H9 (cell line): Measurements from ENCODE around the gene JARID2. TPM values are rescaled to one million over a fixed set of nuclear protein-coding genes. Genes with fewer than 3 reads are reported as not detected.

Experiments used
- DNase-seq: peaks from one replicate; pipeline ENCODE4 v3.0.0-alpha.2; 2017
- H2AFZ ChIP-seq: one replicate; pipeline ENCODE4 v1.6.1; 2013; ENCODE audit warnings: mild to moderate bottlenecking, low read length, control low read depth, moderate library complexity
- H2AK5ac ChIP-seq: 2 replicates; pipeline ENCODE4 v1.6.1; 2013; ENCODE audit warnings: low read length, control low read depth, mixed read lengths; ENCODE audit not compliant: insufficient read length
- H2BK120ac ChIP-seq: one replicate; pipeline ENCODE4 v1.6.1; 2013; ENCODE audit warnings: low read depth, mild to moderate bottlenecking, low read length, control low read depth, inconsistent platforms; ENCODE audit not compliant: poor library complexity, severe bottlenecking
- H2BK12ac ChIP-seq: 2 replicates; pipeline ENCODE4 v1.6.1; 2013; ENCODE audit warnings: low read length, control low read depth, mixed read lengths, low read depth; ENCODE audit not compliant: insufficient read length
- H2BK15ac ChIP-seq: 2 replicates; pipeline ENCODE4 v1.6.1; 2013; ENCODE audit warnings: low read depth, low read length, control low read depth
- H2BK20ac ChIP-seq: one replicate; pipeline ENCODE4 v1.6.1; 2013; ENCODE audit warnings: low read depth, mild to moderate bottlenecking, low read length, control low read depth, inconsistent platforms; ENCODE audit not compliant: poor library complexity, severe bottlenecking
- H2BK5ac ChIP-seq: 2 replicates; pipeline ENCODE4 v1.6.1; 2013; ENCODE audit warnings: low read length, control low read depth, mixed read lengths; ENCODE audit not compliant: insufficient read length
- H3K14ac ChIP-seq: 2 replicates; pipeline ENCODE4 v1.6.1; 2013; ENCODE audit warnings: low read length, control low read depth; ENCODE audit not compliant: insufficient read depth
- H3K18ac ChIP-seq: 2 replicates; pipeline ENCODE4 v1.6.1; 2013; ENCODE audit warnings: low read depth, mild to moderate bottlenecking, mixed read lengths, low read length, control low read depth; ENCODE audit not compliant: insufficient read length
- H3K23ac ChIP-seq: 2 replicates; pipeline ENCODE4 v1.6.1; 2013; ENCODE audit warnings: low read length, control low read depth, mixed read lengths, low read depth; ENCODE audit not compliant: insufficient read length
- H3K23me2 ChIP-seq: 2 replicates; pipeline ENCODE4 v1.6.1; 2013; ENCODE audit warnings: low read depth, mild to moderate bottlenecking, mixed read lengths, low read length, control low read depth; ENCODE audit not compliant: insufficient read length, poor library complexity, severe bottlenecking
- H3K27ac ChIP-seq: 2 replicates; pipeline ENCODE4 v1.5.1; 2013; ENCODE audit warnings: low read length, control low read depth, mixed read lengths, low read depth; ENCODE audit not compliant: insufficient read length
- H3K27me3 ChIP-seq: 2 replicates; pipeline ENCODE4 v1.6.1; 2013; ENCODE audit warnings: low read length, control low read depth, inconsistent platforms; ENCODE audit not compliant: insufficient read depth
- H3K4ac ChIP-seq: 2 replicates; pipeline ENCODE4 v1.6.1; 2013; ENCODE audit warnings: low read depth, mild to moderate bottlenecking, control low read depth, inconsistent platforms, low read length, moderate library complexity
- H3K4me1 ChIP-seq: 2 replicates; pipeline ENCODE4 v1.6.1; 2013; ENCODE audit warnings: low read length, control low read depth, inconsistent platforms; ENCODE audit not compliant: insufficient read depth
- H3K4me2 ChIP-seq: 2 replicates; pipeline ENCODE4 v1.6.1; 2013; ENCODE audit warnings: low read length, control low read depth, mixed read lengths; ENCODE audit not compliant: insufficient read length, insufficient read depth
- H3K56ac ChIP-seq: 2 replicates; pipeline ENCODE4 v1.6.1; 2013; ENCODE audit warnings: low read depth, mild to moderate bottlenecking, mixed read lengths, low read length, control low read depth; ENCODE audit not compliant: insufficient read length
- H3K79me1 ChIP-seq: 2 replicates; pipeline ENCODE4 v1.6.1; 2013; ENCODE audit warnings: low read depth, mild to moderate bottlenecking, moderate library complexity, low read length, control low read depth, inconsistent platforms; ENCODE audit not compliant: insufficient read depth, poor library complexity, severe bottlenecking
- H3K79me2 ChIP-seq: 2 replicates; pipeline ENCODE4 v1.6.1; 2013; ENCODE audit warnings: low read length, control low read depth, inconsistent platforms; ENCODE audit not compliant: insufficient read depth
- H3K9ac ChIP-seq: 2 replicates; pipeline ENCODE4 v1.6.1; 2013; ENCODE audit warnings: low read length, control low read depth, mixed read lengths; ENCODE audit not compliant: insufficient read length; ENCODE audit errors: extremely low read depth
- H3K9me3 ChIP-seq: one replicate; pipeline ENCODE4 v1.6.1; 2013; ENCODE audit warnings: low read depth, low read length, inconsistent platforms; ENCODE audit not compliant: control insufficient read depth
- H3T11ph ChIP-seq: one replicate; pipeline ENCODE4 v1.6.1; 2013; ENCODE audit warnings: mild to moderate bottlenecking, low read length, control low read depth, inconsistent platforms
- H4K20me1 ChIP-seq: one replicate; pipeline ENCODE4 v1.6.1; 2013; ENCODE audit not compliant: control insufficient read depth, insufficient read length, insufficient read depth
- H4K5ac ChIP-seq: 2 replicates; pipeline ENCODE4 v1.6.1; 2013; ENCODE audit warnings: low read depth, mild to moderate bottlenecking, mixed read lengths, low read length, control low read depth; ENCODE audit not compliant: insufficient read length
- H4K8ac ChIP-seq: replicated peaks from 2 replicates; pipeline ENCODE4 v1.6.1; 2013; ENCODE audit warnings: low read length, control low read depth, mixed read lengths, low read depth; ENCODE audit not compliant: insufficient read length
- H4K91ac ChIP-seq: 2 replicates; pipeline ENCODE4 v1.6.1; 2013; ENCODE audit warnings: low read depth, mild to moderate bottlenecking, moderate library complexity, mixed read lengths, low read length, control low read depth; ENCODE audit not compliant: insufficient read length
- H3K27ac Mint-ChIP-seq, 3 experiments: 2 replicates in 2 of 3; 3 replicates in 1 of 3; pipeline ENCODE4 v1.8.0; 2020 to 2021; ENCODE audit warnings: mixed read lengths in 3 of 3, mild to moderate bottlenecking in 1 of 3, moderate library complexity in 1 of 3
- H3K27me3 Mint-ChIP-seq: 2 replicates; pipeline ENCODE4 v1.8.0; 2021; ENCODE audit warnings: low read depth, mild to moderate bottlenecking, moderate library complexity, mixed read lengths
- H3K36me3 Mint-ChIP-seq, 3 experiments: 2 replicates in 2 of 3; 3 replicates in 1 of 3; pipeline ENCODE4 v1.8.0; 2020 to 2021; ENCODE audit warnings: low read depth in 3 of 3, mixed read lengths in 3 of 3; ENCODE audit not compliant: insufficient read depth in 1 of 3
- H3K4me1 Mint-ChIP-seq, 2 experiments: 2 replicates each; pipeline ENCODE4 v1.8.0; 2020; ENCODE audit warnings: mixed read lengths in 2 of 2
- H3K4me3 Mint-ChIP-seq, 2 experiments: 2 replicates in 1 of 2; 3 replicates in 1 of 2; pipeline ENCODE4 v1.8.0; 2020 to 2021; ENCODE audit warnings: mild to moderate bottlenecking in 2 of 2, mixed read lengths in 2 of 2, moderate library complexity in 1 of 2
- H3K9me3 Mint-ChIP-seq, 2 experiments: 2 replicates in 1 of 2; 3 replicates in 1 of 2; pipeline ENCODE4 v1.8.0; 2020; ENCODE audit warnings: mild to moderate bottlenecking in 2 of 2, mixed read lengths in 2 of 2, moderate library complexity in 1 of 2
- CTCF ChIP-seq: fragments of 200-600 bp; sonication (generic); conservative IDR thresholded peaks from 3 replicates; pipeline ENCODE4 v1.8.0; 2021; ENCODE audit warnings: antibody characterized with exemption, mild to moderate bottlenecking
- WGBS: extraction: QIAGEN DNeasy Blood & Tissue Kit; methylation state at CpG from one replicate; pipeline ENCODE4 v1.1.7; 2013; ENCODE audit warnings: missing lambda C conversion rate, low lambda C conversion rate, mixed read lengths; ENCODE audit not compliant: insufficient read length; ENCODE audit errors: extremely low coverage; 5-methylcytosine and 5-hydroxymethylcytosine counted together
- total RNA-seq: library from RNA; stranded (reverse); gene quantifications from 2 replicates; pipeline ENCODE4 v1.2.1, GENCODE V29; 2021

Gene JARID2
- total RNA-seq, 1 experiment from 2014 or later = 174 TPM

DNA sequence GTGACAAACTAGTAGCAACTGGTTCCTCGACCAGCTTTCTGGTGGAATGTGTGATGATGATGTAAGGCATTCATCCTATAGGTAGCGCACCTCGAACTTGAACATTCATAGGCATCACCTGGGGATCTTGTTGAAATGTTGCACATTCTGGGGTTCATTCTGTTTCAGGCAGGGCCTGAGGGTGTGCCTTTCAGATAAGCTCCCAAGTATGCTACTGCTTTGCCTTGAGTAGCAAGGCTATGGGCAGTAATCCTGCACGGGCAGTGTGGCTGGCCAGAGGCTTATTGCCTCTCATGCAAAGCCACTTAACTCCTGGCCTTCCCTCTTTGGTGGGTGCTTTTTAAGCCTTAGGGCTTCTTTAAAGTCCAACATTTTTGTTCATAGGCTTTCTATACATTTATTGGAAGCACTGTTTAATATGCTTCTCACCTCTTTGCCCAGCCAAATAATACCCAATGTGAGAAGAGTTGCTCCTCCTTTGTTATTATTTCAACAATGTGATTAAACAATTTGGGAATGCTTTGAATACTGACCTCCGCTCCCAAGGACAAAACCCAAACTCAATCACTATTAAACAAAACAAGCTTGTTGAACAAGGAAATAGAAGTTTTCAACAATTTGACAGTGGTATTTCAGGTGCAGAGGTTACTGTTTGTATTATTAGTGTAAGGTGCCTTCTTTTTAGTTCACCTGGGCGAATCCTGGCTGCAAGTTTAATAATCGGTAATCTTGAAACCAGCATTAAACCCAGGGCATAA, 57.5 kb downstream of the JARID2 start:
- Histone ChIP-seq H3K56ac (no peak overlapping the region), H4K8ac (no peak overlapping the region), H3T11ph (no peak overlapping the region), H3K79me1 (no peaks in the 10 kb centered on the region), H2BK5ac (no peak overlapping the region), H3K23me2 (no peaks in the 10 kb centered on the region), H3K14ac (no peak overlapping the region), H2BK12ac (no peak overlapping the region), H2BK20ac (no peak overlapping the region), H2AK5ac (no peak overlapping the region), H2BK15ac (no peak overlapping the region), H3K9me3 (no peaks in the 10 kb centered on the region), H3K4me1 (peaks cover 27% of the 10 kb centered on the region; the same call in 1 of the 2 replicates), H3K27me3 (no peaks in the 10 kb centered on the region), H3K9ac (no peak overlapping the region), H3K4me2 (no peak overlapping the region), H2BK120ac (no peak overlapping the region), H3K27ac (no peak overlapping the region), H3K18ac (no peak overlapping the region), H4K20me1 (peaks cover 2% of the 10 kb centered on the region), H3K23ac (no peak overlapping the region), H2AFZ (no peak overlapping the region), H4K5ac (no peak overlapping the region), H3K79me2 (peaks cover 92% of the 10 kb centered on the region), H3K4ac (no peak overlapping the region), H4K91ac (no peak overlapping the region)
- H3K36me3 Mint-ChIP-seq = peaks cover 0 to 15% (median 8%) of the 10 kb centered on the region in 3 experiments; a peak in 3 of 7 replicates
- no peak for TF ChIP-seq CTCF
- no CpG with 5 or more reads among the region's 7 CpGs for WGBS
- no peak for DNase-seq
- H3K4me3 Mint-ChIP-seq = no peak overlapping the region
- no peaks in the 10 kb centered on the region for H3K27me3 Mint-ChIP-seq
- no peaks in the 10 kb centered on the region for H3K9me3 Mint-ChIP-seq
- peak overlapping the region in 1 of 3 experiments; percentile 45; a peak in 2 of 7 replicates for H3K27ac Mint-ChIP-seq
- H3K4me1 Mint-ChIP-seq = peaks cover 74% of the 10 kb centered on the region in 2 experiments
